GM19463 (cell line): ENCODE data around the gene EYS.
"Not testable (repeated sequence)": the region's sequence is repeated elsewhere in the genome, so short reads cannot be mapped to it uniquely, and the experiment has no call there.

Experiments
- ATAC-seq: cut with Tn5 transposase; IDR thresholded peaks from one replicate; pipeline ENCODE4 v1.9.1; 2021; ENCODE audit warnings: mild to moderate bottlenecking, moderate library complexity; ENCODE audit not compliant: unreplicated experiment

Gene EYS

GRCh38 chr6:64505312-64505711 lies 1201.7 kb downstream of the EYS start:
- peak; percentile 67 for ATAC-seq

GRCh38 chr6:64504503-64504902 lies 1202.5 kb downstream of the EYS start:
- ATAC-seq: no peak

GRCh38 chr6:64502801-64503200 lies 1204.2 kb downstream of the EYS start:
- ATAC-seq: no peak

- ATAC-seq: no peak
These were observed 1209.4 kb downstream of the EYS start for GRCh38 chr6:64497634-64498033.

- no peak for ATAC-seq
These were observed 1217.3 kb downstream of the EYS start for GRCh38 chr6:64489763-64490162.

- ATAC-seq: no peak
These were observed 1220.3 kb downstream of the EYS start for GRCh38 chr6:64486578-64487351.

GRCh38 chr6:64483956-64484499 lies 1223.0 kb downstream of the EYS start:
- ATAC-seq: no peak

GRCh38 chr6:64482631-64483030 lies 1224.4 kb downstream of the EYS start:
- ATAC-seq: no peak

- ATAC-seq: no peak
These were observed 1227.9 kb downstream of the EYS start for GRCh38 chr6:64479134-64479533.

- no peak for ATAC-seq
These were observed 1229.6 kb downstream of the EYS start for GRCh38 chr6:64477391-64477790.

GRCh38 chr6:64476935-64477334 lies 1230.1 kb downstream of the EYS start:
- ATAC-seq: no peak

- not testable (repeated sequence) for ATAC-seq
These were observed 1237.6 kb downstream of the EYS start for GRCh38 chr6:64469405-64469804.

- ATAC-seq: no peak
These were observed 1239.4 kb downstream of the EYS start for GRCh38 chr6:64467656-64468055.

GRCh38 chr6:64459411-64459944 lies 1247.5 kb downstream of the EYS start:
- no peak for ATAC-seq

GRCh38 chr6:64448101-64448500 lies 1258.9 kb downstream of the EYS start:
- not testable (repeated sequence) for ATAC-seq

GRCh38 chr6:64445038-64445437 lies 1262.0 kb downstream of the EYS start:
- no peak for ATAC-seq

GRCh38 chr6:64439274-64439673 lies 1267.8 kb downstream of the EYS start:
- no peak for ATAC-seq

GRCh38 chr6:64437996-64438395 lies 1269.0 kb downstream of the EYS start:
- no peak for ATAC-seq

GRCh38 chr6:64429926-64430325 lies 1277.1 kb downstream of the EYS start:
- ATAC-seq: no peak

GRCh38 chr6:64428186-64428585 lies 1278.8 kb downstream of the EYS start:
- ATAC-seq: no peak

- ATAC-seq: no peak
These were observed 1291.1 kb downstream of the EYS start for GRCh38 chr6:64415926-64416325.

- ATAC-seq: no peak
These were observed 1295.8 kb downstream of the EYS start for GRCh38 chr6:64411226-64411625.
